ENCODE measurements around the gene FAM219B.
"Not testable (repeated sequence)": the region's sequence is repeated elsewhere in the genome, so short reads cannot be mapped to it uniquely, and the experiment has no call there.

Gene FAM219B

GRCh38 chr15:74906450-74907162 lies at the start of gene FAM219B:
TSS of gene FAM219B (minus strand) at chr15:74906851. CDS start at chr15:74906800, 51 bp downstream.
- peak; percentile 90 for DNase-seq

- peak; percentile 90 for DNase-seq
These were observed 49.4 kb upstream of the FAM219B start for GRCh38 chr15:74955796-74956647.

GRCh38 chr15:74955017-74955416 lies 48.4 kb upstream of the FAM219B start:
- DNase-seq, result no peak

- peak; percentile 13 for DNase-seq
These were observed 47.9 kb upstream of the FAM219B start for GRCh38 chr15:74954515-74954914.

GRCh38 chr15:74951006-74951405 lies 44.4 kb upstream of the FAM219B start:
- DNase-seq, result no peak

GRCh38 chr15:74950078-74950908 lies 43.6 kb upstream of the FAM219B start:
- peak; percentile 81 for DNase-seq

- DNase-seq, result peak; percentile 95
These were observed 31.1 kb upstream of the FAM219B start, which contains the start of gene COX5A for GRCh38 chr15:74937590-74938371. TSS of gene COX5A (minus strand) at chr15:74938073. CDS start at chr15:74938014, 59 bp downstream.

GRCh38 chr15:74937272-74937589 lies 30.6 kb upstream of the FAM219B start:
- DNase-seq, result no peak

GRCh38 chr15:74935193-74935592 lies 28.5 kb upstream of the FAM219B start:
- not testable (repeated sequence) for DNase-seq

GRCh38 chr15:74933573-74933972 lies 26.9 kb upstream of the FAM219B start:
- DNase-seq, result no peak

- no peak for DNase-seq
These were observed 22.1 kb upstream of the FAM219B start for GRCh38 chr15:74928771-74929198.

- no peak for DNase-seq
These were observed 17.9 kb upstream of the FAM219B start for GRCh38 chr15:74924525-74924924.

- DNase-seq, result no peak
These were observed 13.8 kb upstream of the FAM219B start for GRCh38 chr15:74920456-74920855.

- DNase-seq, result no peak
These were observed 11.0 kb upstream of the FAM219B start for GRCh38 chr15:74917676-74918075.

- DNase-seq, result not testable (repeated sequence)
These were observed 7.1 kb upstream of the FAM219B start for GRCh38 chr15:74913799-74914198.

GRCh38 chr15:74913041-74913440 lies 6.4 kb upstream of the FAM219B start:
- DNase-seq, result no peak

GRCh38 chr15:74908635-74909034 lies 2.0 kb upstream of the FAM219B start:
- no peak for DNase-seq

GRCh38 chr15:74907163-74907870 lies 666 bp upstream of the FAM219B start:
- no peak for DNase-seq

GRCh38 chr15:74906067-74906449 lies 593 bp downstream of the FAM219B start:
- DNase-seq, result no peak

GRCh38 chr15:74904190-74904805 lies 2.4 kb downstream of the FAM219B start:
- no peak for DNase-seq

GRCh38 chr15:74903676-74904075 lies 3.0 kb downstream of the FAM219B start:
- no peak for DNase-seq

Data from retina (tissue), 1 donor.